K562 (cell line): ENCODE data around the gene MEIS2. TPM values are rescaled to one million over a fixed set of nuclear protein-coding genes. Genes with fewer than 3 reads are reported as not detected.
A peak's percentile ranks its signal among the peaks of the same experiment; 100 is the strongest.

Source experiments
- ATAC-seq: fragments of 200-7000 bp; cut with Tn5 transposase; 3 replicates; pipeline ENCODE4 v1.9.1; 2020; ENCODE audit warnings: moderate library complexity
- BruUV-seq: library from RNA; stranded (reverse); fragments of 400-500 nt; replicated peaks from 2 replicates; lab custom pipeline; 2021; lab: Mats Ljungman, UMichigan
- CTCF ChIA-PET: fragments of 300-600 bp; formaldehyde crosslinking; extraction: SDS; loops from one replicate; lab custom pipeline; 2021; ENCODE audit warnings: low intra/inter-chr PET ratio; lab: Yijun Ruan, JAX
- POLR2A ChIA-PET: fragments of 300-600, 350-650 bp; sonication (Branson Sonifier 250); formaldehyde crosslinking; extraction: SDS; loops from one replicate; lab custom pipeline; 2021; ENCODE audit warnings: antibody characterized with exemption, inconsistent platforms; lab: Yijun Ruan, JAX
- DNase-seq, 4 experiments: peaks; one replicate each; pipeline versions ENCODE4 v3.0.0 to v3.0.0-alpha.2; 2011 to 2018; ENCODE audit warnings: low spot score in 3 of 4, mixed read lengths in 3 of 4; ENCODE audit errors: extremely low read depth in 1 of 4
- FAIRE-seq: peaks from 2 replicates; lab custom pipeline; 2011; peaks lifted over from hg19 to GRCh38; lab: Jason Lieb, UNC
- H2AFZ ChIP-seq: 2 replicates; pipeline ENCODE4 v1.6.0; 2011; ENCODE audit warnings: low read depth, low read length, control low read depth, inconsistent platforms
- H3K27ac ChIP-seq: fragments of 200-600 bp; 3 replicates; pipeline ENCODE4 v1.8.0; 2011; ENCODE audit warnings: low read depth, mild to moderate bottlenecking, control low read depth, inconsistent platforms, low read length, moderate library complexity, mixed read lengths; ENCODE audit errors: extremely low read depth
- H3K27me3 ChIP-seq, 2 experiments: fragments of 300-600 bp in 1 of 2; 2 replicates in 1 of 2; 3 replicates in 1 of 2; pipeline versions ENCODE4 v1.6.0 to v1.8.0; 2011; ENCODE audit warnings: inconsistent platforms in 2 of 2, low read length in 2 of 2, mild to moderate bottlenecking in 1 of 2, mixed read lengths in 1 of 2, moderate library complexity in 1 of 2; ENCODE audit not compliant: control insufficient read depth in 2 of 2, insufficient read depth in 2 of 2
- H3K36me3 ChIP-seq: fragments of 300-600 bp; 3 replicates; pipeline ENCODE4 v1.8.0; 2011; ENCODE audit warnings: mild to moderate bottlenecking, low read length, inconsistent platforms; ENCODE audit not compliant: control insufficient read depth, insufficient read depth
- H3K4me1 ChIP-seq, 2 experiments: fragments of 200-600 bp in 1 of 2; replicated peaks in 1 of 2; 2 replicates in 1 of 2; 3 replicates in 1 of 2; pipeline versions ENCODE4 v1.5.1 to v1.8.0; 2011; ENCODE audit warnings: inconsistent platforms in 2 of 2, low read length in 2 of 2, mild to moderate bottlenecking in 1 of 2, mixed read lengths in 1 of 2, moderate library complexity in 1 of 2; ENCODE audit not compliant: control insufficient read depth in 2 of 2, insufficient read depth in 2 of 2
- H3K4me2 ChIP-seq: 2 replicates; pipeline ENCODE4 v1.6.1; 2011; ENCODE audit warnings: low read length, control low read depth, inconsistent platforms, mixed read lengths; ENCODE audit not compliant: insufficient read depth
- H3K4me3 ChIP-seq: fragments of 200-600 bp; sonication (generic), shearing (Covaris generic); 2 replicates; pipeline ENCODE4 v1.5.1; 2016; ENCODE audit warnings: control low read depth, inconsistent platforms
- H3K79me2 ChIP-seq: fragments of 200-600 bp; 3 replicates; pipeline ENCODE4 v1.8.0; 2011; ENCODE audit warnings: low read length, inconsistent platforms; ENCODE audit not compliant: control insufficient read depth, insufficient read depth
- H3K9ac ChIP-seq, 2 experiments: 2 replicates each; pipeline versions ENCODE4 v1.6.0 to v1.6.1; 2011; ENCODE audit warnings: low read depth in 2 of 2, low read length in 2 of 2, control low read depth in 1 of 2, inconsistent platforms in 1 of 2, mild to moderate bottlenecking in 1 of 2, mixed read lengths in 1 of 2; ENCODE audit not compliant: insufficient read depth in 1 of 2
- H3K9me1 ChIP-seq: one replicate; pipeline ENCODE4 v1.6.0; 2011; ENCODE audit warnings: inconsistent platforms, mild to moderate bottlenecking, low read length, moderate library complexity; ENCODE audit not compliant: control insufficient read depth, insufficient read depth
- H3K9me3 ChIP-seq: replicated peaks from 2 replicates; pipeline ENCODE4 v1.5.1; 2011; ENCODE audit warnings: low read depth, low read length, inconsistent platforms; ENCODE audit not compliant: control insufficient read depth, insufficient read depth
- H4K20me1 ChIP-seq: replicated peaks from 2 replicates; pipeline ENCODE4 v1.6.1; 2011; ENCODE audit warnings: low read length, inconsistent platforms, mixed read lengths; ENCODE audit not compliant: control insufficient read depth, insufficient read depth
- CBFA2T2 ChIP-seq: fragments of 450-650 bp; conservative IDR thresholded peaks from 2 replicates; pipeline ENCODE4 v1.6.1; 2017; ENCODE audit warnings: mild to moderate bottlenecking
- HDAC2 ChIP-seq: fragments of 450-650 bp; IDR thresholded peaks from 2 replicates; pipeline ENCODE4 v1.6.1; 2016; ENCODE audit warnings: mild to moderate bottlenecking
- KAT2B ChIP-seq: IDR thresholded peaks from one replicate; pipeline ENCODE4 v1.6.1; 2012; ENCODE audit warnings: low read depth, mild to moderate bottlenecking, control low read depth, inconsistent platforms, low read length, moderate library complexity
- LCOR ChIP-seq: sonication (generic); formaldehyde crosslinking; IDR thresholded peaks from 2 replicates; pipeline ENCODE4 v1.8.0; 2022; ENCODE audit warnings: mild to moderate bottlenecking, missing genetic modification reagents
- NEUROD1 ChIP-seq: fragments of 150-350 bp; IDR thresholded peaks from 2 replicates; pipeline ENCODE4 v1.6.1; 2014; ENCODE audit warnings: borderline replicate concordance, low read length, low read depth; ENCODE audit not compliant: partially characterized antibody
- RAD51 ChIP-seq: fragments of 450-650 bp; IDR thresholded peaks from 2 replicates; pipeline ENCODE4 v1.7.1; 2016; ENCODE audit warnings: low read depth, mild to moderate bottlenecking, borderline replicate concordance
- SNRNP70 ChIP-seq: fragments of 200-400 bp; formaldehyde crosslinking; optimal IDR thresholded peaks from 2 replicates; pipeline ENCODE3; 2017; ENCODE audit warnings: low read depth, low read length
- TFE3 ChIP-seq: fragments of 450-650 bp; formaldehyde crosslinking; IDR thresholded peaks from 2 replicates; pipeline ENCODE4 v1.4.0; 2020; ENCODE audit warnings: mild to moderate bottlenecking, mixed read lengths
- TOE1 ChIP-seq, 2 experiments: fragments of 450-650 bp in 1 of 2; sonication (generic) in 1 of 2; formaldehyde crosslinking in 1 of 2; IDR thresholded peaks; 2 replicates each; pipeline versions ENCODE4 v1.7.1 to v1.8.0; 2016 to 2022; ENCODE audit warnings: borderline replicate concordance in 2 of 2, mild to moderate bottlenecking in 2 of 2, antibody characterized with exemption in 1 of 2, inconsistent platforms in 1 of 2, low read depth in 1 of 2, missing genetic modification reagents in 1 of 2, moderate library complexity in 1 of 2
- ZNF3 ChIP-seq: fragments of 250-450 bp; sonication (Bioruptor Pico); IDR thresholded peaks from 2 replicates; pipeline ENCODE4 v1.5.0; 2021; ENCODE audit warnings: mild to moderate bottlenecking, moderate library complexity
- WGBS: fragments of 100-300 bp; shearing (Covaris generic); methylation state at CpG from one replicate; pipeline ENCODE4 v1.1.6; 2016; ENCODE audit warnings: low coverage, mixed read lengths; ENCODE audit not compliant: insufficient coverage; ENCODE audit errors: missing lambda C conversion rate; 5-methylcytosine and 5-hydroxymethylcytosine counted together
- in situ Hi-C: fragments of 300-500 bp; cut with MboI; formaldehyde crosslinking; loops from 4 replicates; pipeline ENCODE4 v1.15.0; 2018; ENCODE audit warnings: inconsistent platforms, mixed read lengths
- intact Hi-C: fragments of 100-400 bp; cut with micrococcal nuclease; formaldehyde crosslinking; loops from 2 replicates; pipeline ENCODE4 v1.14.2; 2022
- polyA plus RNA-seq, 8 experiments: library from polyadenylated mRNA; depleted of rRNA in 4 of 8; stranded (reverse) in 5 of 8; unstranded in 3 of 8; fragments of >200 nt; fragmentation: Nextera tagmentation in 2 of 8; fragmentation: Illumina TruSeq in 1 of 8; extraction: Ambion mirVana in 2 of 8; extraction: Trizol in 1 of 8; gene quantifications; 2 replicates each; pipeline versions ENCODE4 v1.2.1 to v1.2.3, GENCODE V29; 2011 to 2014; ENCODE audit warnings: inconsistent platforms in 1 of 8, missing spikeins in 1 of 8
- total RNA-seq, 7 experiments: library from RNA; depleted of rRNA in 6 of 7; stranded (reverse); fragments of >200 nt in 6 of 7; fragmentation: Illumina TruSeq in 2 of 7; extraction: Trizol in 2 of 7; gene quantifications; 2 replicates each; pipeline versions ENCODE4 v1.2.1 to v1.2.3, GENCODE V29; 2011 to 2021; ENCODE audit warnings: low replicate concordance in 1 of 7

Gene MEIS2
- total and polyA plus RNA-seq, 9 of the 15 experiments (the other 6 are each of a cell fraction or from before 2014, with no cell fraction given), result 7.5 to 64.2 (median 22.3) TPM

DNA sequence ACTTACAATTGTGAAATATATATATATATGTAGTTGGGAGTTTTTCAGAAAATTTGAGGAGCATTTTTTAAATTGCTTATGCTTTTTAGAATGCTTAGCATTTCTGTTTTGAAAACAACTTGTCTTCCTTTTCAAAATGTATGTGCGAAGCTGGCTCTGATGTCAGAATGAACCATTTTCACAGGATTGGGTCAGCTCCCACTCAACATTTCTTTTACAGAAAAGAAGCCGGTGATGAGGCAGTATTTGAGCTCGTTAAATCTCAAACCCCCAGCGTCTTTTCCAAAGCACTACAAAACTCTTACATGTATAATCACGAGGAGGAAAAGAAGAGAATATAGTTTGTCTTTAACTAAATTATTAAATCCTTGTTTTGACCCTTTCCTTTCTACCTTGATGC is 225.4 kb downstream of the MEIS2 start (continued):
- no peak for TF ChIP-seq LCOR (CRISPR knock-in tag)
- no peak for TF ChIP-seq HDAC2
- TF ChIP-seq, all 486 proteins: peak for 0

DNA sequence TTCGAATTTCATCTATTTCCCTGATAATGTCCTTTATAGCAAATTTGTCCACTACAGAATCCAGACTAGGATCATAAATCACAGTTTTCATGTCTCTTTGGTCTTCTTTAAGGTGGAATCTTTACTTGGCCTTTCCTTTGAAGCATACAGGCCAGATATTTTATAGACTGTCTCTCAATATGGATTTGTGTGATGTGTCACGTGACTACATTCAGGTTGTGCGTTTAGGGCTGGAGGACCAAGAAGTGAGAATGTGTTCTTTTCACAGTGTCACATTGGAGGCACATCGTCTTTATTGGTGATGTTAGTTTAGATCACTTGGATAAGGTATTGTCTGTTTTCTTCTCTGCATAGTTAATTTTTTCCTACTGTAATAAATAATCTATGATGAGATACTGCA is 232.9 kb downstream of the MEIS2 start:
- H3K36me3 ChIP-seq, result no peaks in the 10 kb centered on the region
- no peaks in the 10 kb centered on the region; a peak in 1 of 5 replicates for H3K27me3 ChIP-seq
- H3K27ac ChIP-seq, result no peak overlapping the region
- H3K9ac ChIP-seq, result no peak overlapping the region
- H3K79me2 ChIP-seq, result no peaks in the 10 kb centered on the region
- H3K4me2 ChIP-seq, result no peak overlapping the region
- peak; percentile 62 for TF ChIP-seq CBFA2T2
- no peak for TF ChIP-seq NEUROD1
- no peak for TF ChIP-seq KAT2B
- no peak for TF ChIP-seq SNRNP70
- TF ChIP-seq TOE1 (IDR thresholded peaks at IDR 0.05; ENCODE audit: borderline replicate concordance), result peak; percentile 69; the same call in 1 of the 2 replicates
- TF ChIP-seq TOE1 (CRISPR knock-in tag; IDR thresholded peaks at IDR 0.05; ENCODE audit: borderline replicate concordance, low read depth), result no peak
- TF ChIP-seq ZNF3 (CRISPR knock-in tag), result no peak
- TF ChIP-seq RAD51, result peak; percentile 82
- TF ChIP-seq TFE3, result peak; percentile 93
- no peak overlapping the region for H2AFZ ChIP-seq
- DNase-seq, result no peak
- H4K20me1 ChIP-seq, result no peaks in the 10 kb centered on the region
- H3K4me1 ChIP-seq, result no peaks in the 10 kb centered on the region
- POLR2A ChIA-PET, result interaction anchor here (0.9 kb wide), 1 partner anchor 10 kb away, joined by 3 read pairs; no protein-coding TSS in a partner anchor
- H3K9me1 ChIP-seq, result no peaks in the 10 kb centered on the region
- in situ Hi-C loops, result loop anchor here (25.0 kb wide), 1 partner anchor 605 kb away; no protein-coding TSS in a partner anchor
- 7% methylated on average over 4 of the region's 4 CpGs for WGBS
- CTCF ChIA-PET, result no interaction called here
- no TSS peak for BruUV-seq
- H3K9me3 ChIP-seq, result no peaks in the 10 kb centered on the region
- ATAC-seq, result no peak
- intact Hi-C loops, result no loop called here
- no peak for FAIRE-seq
- no peak overlapping the region for H3K4me3 ChIP-seq
